GM18951 (cell line): ENCODE data around the gene RAD23B.
"Not testable (repeated sequence)": the region's sequence is repeated elsewhere in the genome, so short reads cannot be mapped to it uniquely, and the experiment has no call there.

Experiments used
- POLR2A ChIP-seq: IDR thresholded peaks from 4 replicates; pipeline ENCODE4 v1.6.1; 2011; ENCODE audit warnings: mild to moderate bottlenecking; ENCODE audit not compliant: insufficient read length, insufficient read depth; ENCODE audit errors: extremely low read depth
- in situ Hi-C: fragments of 300-500 bp; cut with MboI; formaldehyde crosslinking; loops from one replicate; pipeline ENCODE4 v1.12.0; 2022; ENCODE audit warnings: low sequenced_read_pairs, mixed read lengths, inconsistent platforms; ENCODE audit not compliant: unreplicated experiment

Gene RAD23B

DNA sequence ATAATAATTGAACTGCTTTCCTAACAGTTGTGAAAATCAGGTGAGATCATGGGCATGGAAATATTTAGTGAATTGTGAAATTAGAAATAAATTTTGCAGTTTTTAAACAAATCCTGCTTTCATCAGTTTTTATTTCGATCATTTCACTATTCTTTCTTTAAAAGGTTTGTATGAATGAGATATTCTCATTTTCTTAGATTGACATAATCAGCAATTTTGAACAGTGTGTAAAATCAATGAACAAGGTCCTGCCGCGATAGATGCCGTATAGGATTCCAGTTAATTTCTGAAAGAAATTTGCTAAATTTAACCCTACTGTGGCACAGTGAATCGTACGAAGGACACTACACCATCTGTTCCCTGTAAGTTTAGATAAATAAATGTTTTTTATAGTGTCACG lies 7.5 kb downstream of the RAD23B start:
- in situ Hi-C loops, result no loop called here

GRCh38 chr9:107292821-107293542 lies 9.9 kb downstream of the RAD23B start:
- in situ Hi-C loops, result no loop called here
- no peak for TF ChIP-seq POLR2A

More for the DNA sequence above, 7.5 kb downstream of the RAD23B start:
- TF ChIP-seq POLR2A, result no peak

DNA sequence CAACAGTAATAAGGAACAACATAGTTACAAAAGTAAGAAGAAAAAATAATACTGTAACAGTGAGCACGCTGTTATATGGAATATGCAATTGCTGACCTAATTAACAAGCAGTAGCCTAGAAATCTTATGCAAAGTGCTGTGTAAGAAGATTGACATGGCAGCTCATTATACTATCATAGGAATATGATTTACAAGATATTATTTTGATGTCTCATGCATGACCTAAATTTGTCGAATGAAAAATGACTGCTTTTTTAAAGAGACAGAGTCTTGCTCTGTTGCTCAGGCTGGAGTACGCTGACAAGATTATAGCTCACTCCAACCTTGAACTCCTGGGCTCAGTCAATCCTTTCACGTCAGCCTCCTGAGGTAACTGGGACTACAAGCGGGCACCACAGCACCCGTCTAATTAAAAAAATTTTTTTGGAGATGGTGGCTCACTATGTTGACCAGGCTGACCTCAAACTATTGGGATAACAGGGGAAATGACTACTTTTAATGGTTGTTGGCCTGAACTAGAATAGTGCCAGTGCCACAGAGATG lies 10.5 kb downstream of the RAD23B start:
- TF ChIP-seq POLR2A, result no peak
- in situ Hi-C loops, result no loop called here

GRCh38 chr9:107294756-107295155 lies 11.7 kb downstream of the RAD23B start:
- in situ Hi-C loops, result no loop called here
- TF ChIP-seq POLR2A, result no peak

DNA sequence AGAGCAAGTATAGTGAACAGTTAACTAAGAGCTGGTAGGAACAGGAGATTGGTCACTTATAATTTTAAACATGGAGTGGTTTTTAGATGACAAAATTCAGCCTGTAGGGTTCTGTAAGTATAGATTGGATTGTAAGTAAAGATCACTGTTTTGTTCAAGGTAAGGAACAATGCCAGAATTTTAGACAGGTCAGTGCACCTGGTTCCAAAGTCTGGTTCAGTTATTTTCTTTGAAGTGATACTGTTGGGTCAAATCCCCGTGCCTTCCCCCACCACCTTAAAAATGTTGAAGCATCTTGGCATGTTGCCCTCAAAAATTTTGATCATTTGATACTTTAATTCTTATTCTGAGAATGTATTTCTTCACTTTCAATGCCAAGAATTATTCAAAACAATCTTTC lies 12.9 kb downstream of the RAD23B start:
- TF ChIP-seq POLR2A, result no peak
- in situ Hi-C loops, result no loop called here

GRCh38 chr9:107296592-107296991 lies 13.5 kb downstream of the RAD23B start:
- in situ Hi-C loops, result not testable (repeated sequence)

GRCh38 chr9:107299437-107299836 lies 16.4 kb downstream of the RAD23B start:
- in situ Hi-C loops, result no loop called here
- TF ChIP-seq POLR2A, result no peak

DNA sequence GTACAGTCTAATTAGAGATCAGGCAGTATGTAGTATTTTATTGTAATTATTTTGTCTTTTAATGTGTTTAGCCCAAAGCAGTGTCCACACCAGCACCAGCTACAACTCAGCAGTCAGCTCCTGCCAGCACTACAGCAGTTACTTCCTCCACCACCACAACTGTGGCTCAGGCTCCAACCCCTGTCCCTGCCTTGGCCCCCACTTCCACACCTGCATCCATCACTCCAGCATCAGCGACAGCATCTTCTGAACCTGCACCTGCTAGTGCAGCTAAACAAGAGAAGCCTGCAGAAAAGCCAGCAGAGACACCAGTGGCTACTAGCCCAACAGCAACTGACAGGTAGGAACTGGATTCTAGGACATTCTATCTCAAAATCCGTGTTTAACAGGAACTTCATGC lies 23.2 kb downstream of the RAD23B start:
- no peak for TF ChIP-seq POLR2A
- in situ Hi-C loops, result no loop called here

GRCh38 chr9:107307331-107307730 lies 24.3 kb downstream of the RAD23B start:
- in situ Hi-C loops, result no loop called here

DNA sequence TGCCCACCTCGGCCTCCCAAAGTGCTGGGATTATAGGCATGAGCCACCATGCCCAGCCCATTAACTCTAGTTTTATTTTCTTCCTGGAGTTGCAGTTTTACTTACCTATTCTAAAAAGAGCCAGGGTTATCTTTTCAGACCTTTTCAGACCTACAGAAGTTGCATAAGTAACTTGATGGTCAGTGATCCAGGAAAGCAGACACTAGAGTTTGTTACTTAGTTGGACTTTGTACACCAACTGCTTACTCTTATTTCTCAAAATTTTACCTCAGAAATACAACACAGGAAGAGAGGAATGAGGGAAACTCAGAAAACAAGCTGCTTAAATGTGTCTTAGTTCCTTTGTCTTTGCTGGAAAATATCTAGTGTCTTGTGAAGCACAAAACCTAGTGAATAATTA lies 25.4 kb downstream of the RAD23B start:
- in situ Hi-C loops, result no loop called here
- no peak for TF ChIP-seq POLR2A

More at GRCh38 chr9:107307331-107307730, 24.3 kb downstream of the RAD23B start:
- TF ChIP-seq POLR2A, result no peak

DNA sequence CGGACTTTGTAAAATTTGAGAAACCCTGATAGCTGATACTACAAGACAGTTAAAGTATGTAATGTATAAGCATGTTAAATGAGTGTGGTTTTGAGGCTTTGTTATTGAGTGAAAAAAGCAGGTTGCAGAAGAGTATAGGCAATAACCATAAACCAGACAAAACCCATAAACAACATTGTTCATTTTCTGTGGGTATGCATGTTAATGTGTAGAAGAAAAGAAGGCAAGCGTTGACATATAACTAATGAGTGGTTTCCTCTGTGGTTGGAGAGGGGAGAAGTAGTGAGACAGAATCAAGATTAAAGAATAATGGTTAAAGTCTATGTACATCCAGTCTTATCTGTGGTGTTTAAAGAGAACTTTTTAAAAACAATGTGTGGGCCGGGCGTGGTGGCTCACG lies 26.2 kb downstream of the RAD23B start:
- no peak for TF ChIP-seq POLR2A
- in situ Hi-C loops, result no loop called here

GRCh38 chr9:107312376-107313050 lies 29.4 kb downstream of the RAD23B start:
- in situ Hi-C loops, result no loop called here
- TF ChIP-seq POLR2A, result no peak

GRCh38 chr9:107313555-107314096 lies 30.5 kb downstream of the RAD23B start:
- in situ Hi-C loops, result no loop called here
- TF ChIP-seq POLR2A, result no peak

DNA sequence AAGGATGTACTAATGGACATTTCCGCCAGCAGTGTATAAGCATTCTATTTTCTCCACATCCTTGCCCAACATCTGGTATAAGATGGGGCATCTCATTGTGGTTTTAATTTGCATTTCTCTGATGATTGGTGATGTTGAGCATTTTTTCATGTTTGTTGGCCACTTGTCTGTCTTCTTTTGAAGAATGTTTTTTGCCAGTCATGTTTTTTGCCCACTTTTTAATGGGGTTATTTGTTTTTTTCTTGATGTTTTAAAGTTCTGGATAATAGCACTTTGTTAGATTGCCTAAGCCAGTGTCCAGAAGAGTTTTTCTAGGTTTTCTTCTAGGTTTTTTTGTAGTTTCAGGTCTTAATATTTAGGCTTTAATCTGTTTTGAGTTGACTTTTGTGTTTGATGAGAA lies 31.7 kb downstream of the RAD23B start:
- no peak for TF ChIP-seq POLR2A
- in situ Hi-C loops, result no loop called here
